H9 (cell line): Measurements from ENCODE around the gene SLC25A26. TPM values are rescaled to one million over a fixed set of nuclear protein-coding genes. Genes with fewer than 3 reads are reported as not detected.

Experiments
- DNase-seq: peaks from one replicate; pipeline ENCODE4 v3.0.0-alpha.2; 2017
- H2AFZ ChIP-seq: one replicate; pipeline ENCODE4 v1.6.1; 2013; ENCODE audit warnings: mild to moderate bottlenecking, low read length, control low read depth, moderate library complexity
- H2AK5ac ChIP-seq: 2 replicates; pipeline ENCODE4 v1.6.1; 2013; ENCODE audit warnings: low read length, control low read depth, mixed read lengths; ENCODE audit not compliant: insufficient read length
- H2BK120ac ChIP-seq: one replicate; pipeline ENCODE4 v1.6.1; 2013; ENCODE audit warnings: low read depth, mild to moderate bottlenecking, low read length, control low read depth, inconsistent platforms; ENCODE audit not compliant: poor library complexity, severe bottlenecking
- H2BK12ac ChIP-seq: 2 replicates; pipeline ENCODE4 v1.6.1; 2013; ENCODE audit warnings: low read length, control low read depth, mixed read lengths, low read depth; ENCODE audit not compliant: insufficient read length
- H2BK15ac ChIP-seq: 2 replicates; pipeline ENCODE4 v1.6.1; 2013; ENCODE audit warnings: low read depth, low read length, control low read depth
- H2BK20ac ChIP-seq: one replicate; pipeline ENCODE4 v1.6.1; 2013; ENCODE audit warnings: low read depth, mild to moderate bottlenecking, low read length, control low read depth, inconsistent platforms; ENCODE audit not compliant: poor library complexity, severe bottlenecking
- H2BK5ac ChIP-seq: 2 replicates; pipeline ENCODE4 v1.6.1; 2013; ENCODE audit warnings: low read length, control low read depth, mixed read lengths; ENCODE audit not compliant: insufficient read length
- H3K14ac ChIP-seq: 2 replicates; pipeline ENCODE4 v1.6.1; 2013; ENCODE audit warnings: low read length, control low read depth; ENCODE audit not compliant: insufficient read depth
- H3K18ac ChIP-seq: 2 replicates; pipeline ENCODE4 v1.6.1; 2013; ENCODE audit warnings: low read depth, mild to moderate bottlenecking, mixed read lengths, low read length, control low read depth; ENCODE audit not compliant: insufficient read length
- H3K23ac ChIP-seq: 2 replicates; pipeline ENCODE4 v1.6.1; 2013; ENCODE audit warnings: low read length, control low read depth, mixed read lengths, low read depth; ENCODE audit not compliant: insufficient read length
- H3K23me2 ChIP-seq: 2 replicates; pipeline ENCODE4 v1.6.1; 2013; ENCODE audit warnings: low read depth, mild to moderate bottlenecking, mixed read lengths, low read length, control low read depth; ENCODE audit not compliant: insufficient read length, poor library complexity, severe bottlenecking
- H3K27ac ChIP-seq: 2 replicates; pipeline ENCODE4 v1.5.1; 2013; ENCODE audit warnings: low read length, control low read depth, mixed read lengths, low read depth; ENCODE audit not compliant: insufficient read length
- H3K27me3 ChIP-seq: 2 replicates; pipeline ENCODE4 v1.6.1; 2013; ENCODE audit warnings: low read length, control low read depth, inconsistent platforms; ENCODE audit not compliant: insufficient read depth
- H3K4ac ChIP-seq: 2 replicates; pipeline ENCODE4 v1.6.1; 2013; ENCODE audit warnings: low read depth, mild to moderate bottlenecking, control low read depth, inconsistent platforms, low read length, moderate library complexity
- H3K4me1 ChIP-seq: 2 replicates; pipeline ENCODE4 v1.6.1; 2013; ENCODE audit warnings: low read length, control low read depth, inconsistent platforms; ENCODE audit not compliant: insufficient read depth
- H3K4me2 ChIP-seq: 2 replicates; pipeline ENCODE4 v1.6.1; 2013; ENCODE audit warnings: low read length, control low read depth, mixed read lengths; ENCODE audit not compliant: insufficient read length, insufficient read depth
- H3K56ac ChIP-seq: 2 replicates; pipeline ENCODE4 v1.6.1; 2013; ENCODE audit warnings: low read depth, mild to moderate bottlenecking, mixed read lengths, low read length, control low read depth; ENCODE audit not compliant: insufficient read length
- H3K79me1 ChIP-seq: 2 replicates; pipeline ENCODE4 v1.6.1; 2013; ENCODE audit warnings: low read depth, mild to moderate bottlenecking, moderate library complexity, low read length, control low read depth, inconsistent platforms; ENCODE audit not compliant: insufficient read depth, poor library complexity, severe bottlenecking
- H3K79me2 ChIP-seq: 2 replicates; pipeline ENCODE4 v1.6.1; 2013; ENCODE audit warnings: low read length, control low read depth, inconsistent platforms; ENCODE audit not compliant: insufficient read depth
- H3K9ac ChIP-seq: 2 replicates; pipeline ENCODE4 v1.6.1; 2013; ENCODE audit warnings: low read length, control low read depth, mixed read lengths; ENCODE audit not compliant: insufficient read length; ENCODE audit errors: extremely low read depth
- H3K9me3 ChIP-seq: one replicate; pipeline ENCODE4 v1.6.1; 2013; ENCODE audit warnings: low read depth, low read length, inconsistent platforms; ENCODE audit not compliant: control insufficient read depth
- H3T11ph ChIP-seq: one replicate; pipeline ENCODE4 v1.6.1; 2013; ENCODE audit warnings: mild to moderate bottlenecking, low read length, control low read depth, inconsistent platforms
- H4K20me1 ChIP-seq: one replicate; pipeline ENCODE4 v1.6.1; 2013; ENCODE audit not compliant: control insufficient read depth, insufficient read length, insufficient read depth
- H4K5ac ChIP-seq: 2 replicates; pipeline ENCODE4 v1.6.1; 2013; ENCODE audit warnings: low read depth, mild to moderate bottlenecking, mixed read lengths, low read length, control low read depth; ENCODE audit not compliant: insufficient read length
- H4K8ac ChIP-seq: replicated peaks from 2 replicates; pipeline ENCODE4 v1.6.1; 2013; ENCODE audit warnings: low read length, control low read depth, mixed read lengths, low read depth; ENCODE audit not compliant: insufficient read length
- H4K91ac ChIP-seq: 2 replicates; pipeline ENCODE4 v1.6.1; 2013; ENCODE audit warnings: low read depth, mild to moderate bottlenecking, moderate library complexity, mixed read lengths, low read length, control low read depth; ENCODE audit not compliant: insufficient read length
- H3K27ac Mint-ChIP-seq, 3 experiments: 2 replicates in 2 of 3; 3 replicates in 1 of 3; pipeline ENCODE4 v1.8.0; 2020 to 2021; ENCODE audit warnings: mixed read lengths in 3 of 3, mild to moderate bottlenecking in 1 of 3, moderate library complexity in 1 of 3
- H3K27me3 Mint-ChIP-seq: 2 replicates; pipeline ENCODE4 v1.8.0; 2021; ENCODE audit warnings: low read depth, mild to moderate bottlenecking, moderate library complexity, mixed read lengths
- H3K36me3 Mint-ChIP-seq, 3 experiments: 2 replicates in 2 of 3; 3 replicates in 1 of 3; pipeline ENCODE4 v1.8.0; 2020 to 2021; ENCODE audit warnings: low read depth in 3 of 3, mixed read lengths in 3 of 3; ENCODE audit not compliant: insufficient read depth in 1 of 3
- H3K4me1 Mint-ChIP-seq, 2 experiments: 2 replicates each; pipeline ENCODE4 v1.8.0; 2020; ENCODE audit warnings: mixed read lengths in 2 of 2
- H3K4me3 Mint-ChIP-seq, 2 experiments: 2 replicates in 1 of 2; 3 replicates in 1 of 2; pipeline ENCODE4 v1.8.0; 2020 to 2021; ENCODE audit warnings: mild to moderate bottlenecking in 2 of 2, mixed read lengths in 2 of 2, moderate library complexity in 1 of 2
- H3K9me3 Mint-ChIP-seq, 2 experiments: 2 replicates in 1 of 2; 3 replicates in 1 of 2; pipeline ENCODE4 v1.8.0; 2020; ENCODE audit warnings: mild to moderate bottlenecking in 2 of 2, mixed read lengths in 2 of 2, moderate library complexity in 1 of 2
- CTCF ChIP-seq: fragments of 200-600 bp; sonication (generic); conservative IDR thresholded peaks from 3 replicates; pipeline ENCODE4 v1.8.0; 2021; ENCODE audit warnings: antibody characterized with exemption, mild to moderate bottlenecking
- WGBS: extraction: QIAGEN DNeasy Blood & Tissue Kit; methylation state at CpG from one replicate; pipeline ENCODE4 v1.1.7; 2013; ENCODE audit warnings: missing lambda C conversion rate, low lambda C conversion rate, mixed read lengths; ENCODE audit not compliant: insufficient read length; ENCODE audit errors: extremely low coverage; 5-methylcytosine and 5-hydroxymethylcytosine counted together
- total RNA-seq: library from RNA; stranded (reverse); gene quantifications from 2 replicates; pipeline ENCODE4 v1.2.1, GENCODE V29; 2021

Gene SLC25A26
- total RNA-seq, 1 experiment from 2014 or later = 30.2 TPM

- Histone ChIP-seq H4K5ac (no peak overlapping the region), H3K23me2 (no peaks in the 10 kb centered on the region), H3K14ac (no peak overlapping the region), H2BK5ac (no peak overlapping the region), H2AK5ac (no peak overlapping the region), H3K27me3 (no peaks in the 10 kb centered on the region), H2BK20ac (no peak overlapping the region), H3K4ac (no peak overlapping the region), H3K79me1 (no peaks in the 10 kb centered on the region), H3K18ac (no peak overlapping the region), H2BK120ac (no peak overlapping the region), H3K27ac (no peak overlapping the region), H2AFZ (no peak overlapping the region), H3K9me3 (no peaks in the 10 kb centered on the region), H2BK15ac (no peak overlapping the region), H3K4me2 (no peak overlapping the region), H4K91ac (no peak overlapping the region), H4K8ac (no peak overlapping the region), H3K4me1 (no peaks in the 10 kb centered on the region), H4K20me1 (no peaks in the 10 kb centered on the region), H3K56ac (no peak overlapping the region), H2BK12ac (no peak overlapping the region), H3K79me2 (no peaks in the 10 kb centered on the region), H3T11ph (no peak overlapping the region), H3K9ac (no peak overlapping the region), H3K23ac (no peak overlapping the region)
- Mint-ChIP-seq H3K4me3 (no peak overlapping the region), H3K9me3 (no peaks in the 10 kb centered on the region), H3K4me1 (peaks cover 4 to 11% of the 10 kb centered on the region in 2 experiments), H3K36me3 (peaks cover 44 to 59% (median 57%) of the 10 kb centered on the region in 3 experiments; a peak in 6 of 7 replicates), H3K27ac (no peak overlapping the region), H3K27me3 (no peaks in the 10 kb centered on the region)
- no CpG with 5 or more reads among the region's 2 CpGs for WGBS
- DNase-seq = no peak
- no peak for TF ChIP-seq CTCF
Observed at GRCh38 chr3:66376568-66376967, 155.8 kb downstream of the SLC25A26 start.
